IPS-11a (cell line): ENCODE measurements around the gene ARL8A.
"Not testable (repeated sequence)": the region's sequence is repeated elsewhere in the genome, so short reads cannot be mapped to it uniquely, and the experiment has no call there.

Experiments
- H3K4me3 ChIP-seq: one replicate; pipeline ENCODE4 v1.5.1; 2013; ENCODE audit warnings: low read depth, low read length, control low read depth

Gene ARL8A

DNA sequence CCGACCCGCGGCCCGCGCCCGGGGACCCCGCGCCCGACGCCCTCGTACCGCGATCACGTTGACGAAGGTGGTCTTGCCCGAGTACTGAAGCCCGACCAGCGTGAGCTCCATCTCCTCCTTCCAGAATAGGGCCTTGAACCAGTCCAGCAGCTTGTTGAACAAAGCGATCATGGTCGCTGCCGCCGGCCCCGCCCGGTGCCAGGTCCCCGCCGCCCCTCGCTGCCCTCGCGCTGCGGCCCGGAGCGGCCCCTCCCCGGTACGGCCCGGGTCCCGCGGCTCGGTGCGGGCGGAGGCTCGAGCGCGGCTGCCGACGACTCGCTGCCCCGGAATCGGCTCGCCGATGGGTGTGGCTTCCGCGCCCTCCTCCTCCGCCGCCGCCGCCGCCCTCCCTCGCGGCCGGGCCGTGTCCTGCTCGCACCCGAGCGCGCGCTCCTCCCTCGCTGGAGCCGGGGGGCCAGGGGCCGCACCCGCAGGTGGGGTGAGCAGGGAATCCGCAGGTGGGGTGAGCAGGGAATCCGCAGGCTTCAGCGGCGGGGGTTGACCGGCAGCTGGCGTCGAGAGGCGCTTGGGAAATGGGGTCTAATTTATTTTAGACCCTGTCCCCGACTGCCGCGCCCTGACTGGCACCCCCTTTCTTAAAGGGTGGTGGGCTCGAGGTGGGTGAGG is at the start of gene ARL8A:
ARL8A (minus strand) TSS at position 336 of the 666 bp plus-strand sequence; CDS start at position 171, 165 bp downstream.
- H3K4me3 ChIP-seq, result peak within 1 kb of the TSS; percentile 81

DNA sequence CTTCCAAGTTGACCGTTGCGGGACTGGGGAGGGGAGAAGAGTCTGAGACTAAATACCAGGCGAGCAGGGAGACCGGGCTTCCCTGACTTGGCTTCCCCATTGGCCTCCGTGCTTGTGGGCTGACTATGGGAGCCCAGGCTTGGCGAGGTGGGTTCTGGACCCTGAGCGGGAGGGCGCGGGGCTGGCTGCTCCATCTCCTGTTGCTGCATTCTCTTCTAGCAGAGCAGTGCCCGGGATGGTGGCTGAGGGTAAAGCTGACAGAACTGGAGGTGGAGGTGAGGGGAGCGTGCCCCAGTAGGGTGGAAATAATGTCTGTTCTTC is 49.8 kb upstream of the ARL8A start:
- no peak overlapping the region for H3K4me3 ChIP-seq

DNA sequence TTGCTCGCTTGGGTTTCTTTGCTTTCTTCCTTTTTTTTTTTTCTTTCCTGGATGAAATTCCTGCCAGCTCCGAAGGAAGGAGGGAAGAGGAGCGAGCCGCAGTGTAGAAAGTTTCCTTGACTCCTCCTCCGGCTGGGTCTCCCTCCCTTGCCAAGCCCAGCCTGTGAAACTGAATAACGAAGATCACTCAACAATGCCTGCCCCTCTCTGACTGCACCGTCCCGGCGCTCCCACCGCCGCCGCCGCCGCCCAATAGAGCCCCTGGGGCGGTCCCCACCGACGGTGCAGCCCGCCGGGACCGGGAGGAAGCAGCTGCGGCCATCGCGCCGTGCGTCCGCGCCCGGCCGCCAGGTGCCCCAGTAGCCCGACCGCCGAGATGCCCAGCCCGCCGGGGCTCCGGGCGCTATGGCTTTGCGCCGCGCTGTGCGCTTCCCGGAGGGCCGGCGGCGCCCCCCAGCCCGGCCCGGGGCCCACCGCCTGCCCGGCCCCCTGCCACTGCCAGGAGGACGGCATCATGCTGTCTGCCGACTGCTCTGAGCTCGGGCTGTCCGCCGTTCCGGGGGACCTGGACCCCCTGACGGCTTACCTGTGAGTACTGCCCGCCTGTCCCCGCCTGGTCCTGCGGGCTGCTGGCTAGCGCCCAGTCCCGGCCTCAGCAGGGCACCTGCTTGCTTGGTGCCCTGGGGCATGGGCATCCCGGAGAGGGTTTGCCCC is 49.2 kb upstream of the ARL8A start, which contains the start of gene LGR6:
LGR6 (plus strand) TSS at position 186 of the 714 bp plus-strand sequence; CDS start at position 377, 191 bp downstream.
- peak within 1 kb of the TSS; percentile 17 for H3K4me3 ChIP-seq

DNA sequence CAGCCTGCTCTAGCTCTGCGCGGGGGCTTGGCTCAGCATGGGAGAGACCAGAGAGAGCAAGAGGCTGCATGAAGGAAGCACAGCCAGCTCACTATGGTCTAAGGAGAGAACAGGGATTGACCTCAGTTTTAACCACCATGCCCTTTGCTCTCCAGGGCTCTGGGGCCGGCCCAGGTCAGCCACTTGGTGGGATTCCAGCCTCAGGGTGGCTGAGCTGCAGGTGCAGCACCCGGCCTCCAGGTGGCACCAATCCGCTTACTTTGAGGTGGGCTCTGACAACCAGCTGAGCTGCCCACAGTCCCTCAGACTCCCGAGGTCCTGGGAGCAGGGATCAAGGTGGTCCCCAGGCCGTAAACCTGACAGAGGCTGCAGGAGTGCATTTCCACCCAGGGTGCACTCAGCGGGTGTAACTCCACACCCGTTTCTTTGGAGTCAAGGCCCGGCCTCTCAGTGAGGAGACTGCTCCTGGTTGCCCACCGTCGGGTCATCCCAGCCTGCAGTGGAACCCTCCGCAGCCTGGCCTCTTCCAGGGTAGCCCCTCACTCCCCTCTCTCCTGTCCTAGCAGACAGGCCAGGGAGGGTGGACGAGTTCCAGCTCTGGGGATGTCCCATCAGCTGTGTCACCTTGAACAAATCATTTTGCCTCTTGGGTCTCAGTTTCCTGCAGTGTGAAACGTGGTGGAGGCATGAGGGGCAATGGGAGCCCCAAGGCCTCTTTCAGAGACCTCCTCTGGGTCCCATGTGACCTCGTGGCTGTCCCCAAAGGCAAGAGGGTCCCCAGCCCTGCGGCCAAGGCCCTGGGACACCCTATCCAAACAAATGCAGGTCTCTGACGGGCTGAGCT is 48.5 kb upstream of the ARL8A start:
- peak overlapping the region; percentile 17 for H3K4me3 ChIP-seq

DNA sequence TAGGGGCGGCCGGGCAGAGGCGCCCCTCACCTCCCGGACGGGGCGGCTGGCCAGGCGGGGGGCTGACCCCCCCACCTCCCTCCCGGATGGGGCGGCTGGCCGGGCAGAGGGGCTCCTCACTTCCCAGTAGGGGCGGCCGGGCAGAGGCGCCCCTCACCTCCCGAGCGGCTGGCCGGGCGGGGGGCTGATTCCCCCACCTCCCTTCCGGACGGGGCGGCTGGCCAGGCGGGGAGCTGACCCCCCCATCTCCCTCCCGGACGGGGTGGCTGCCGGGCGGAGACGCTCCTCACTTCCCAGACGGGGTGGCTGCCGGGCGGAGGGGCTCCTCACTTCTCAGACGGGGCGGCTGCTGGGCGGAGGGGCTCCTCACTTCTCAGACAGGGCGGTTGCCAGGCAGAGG is 46.9 kb upstream of the ARL8A start:
- H3K4me3 ChIP-seq, result not testable (repeated sequence)

DNA sequence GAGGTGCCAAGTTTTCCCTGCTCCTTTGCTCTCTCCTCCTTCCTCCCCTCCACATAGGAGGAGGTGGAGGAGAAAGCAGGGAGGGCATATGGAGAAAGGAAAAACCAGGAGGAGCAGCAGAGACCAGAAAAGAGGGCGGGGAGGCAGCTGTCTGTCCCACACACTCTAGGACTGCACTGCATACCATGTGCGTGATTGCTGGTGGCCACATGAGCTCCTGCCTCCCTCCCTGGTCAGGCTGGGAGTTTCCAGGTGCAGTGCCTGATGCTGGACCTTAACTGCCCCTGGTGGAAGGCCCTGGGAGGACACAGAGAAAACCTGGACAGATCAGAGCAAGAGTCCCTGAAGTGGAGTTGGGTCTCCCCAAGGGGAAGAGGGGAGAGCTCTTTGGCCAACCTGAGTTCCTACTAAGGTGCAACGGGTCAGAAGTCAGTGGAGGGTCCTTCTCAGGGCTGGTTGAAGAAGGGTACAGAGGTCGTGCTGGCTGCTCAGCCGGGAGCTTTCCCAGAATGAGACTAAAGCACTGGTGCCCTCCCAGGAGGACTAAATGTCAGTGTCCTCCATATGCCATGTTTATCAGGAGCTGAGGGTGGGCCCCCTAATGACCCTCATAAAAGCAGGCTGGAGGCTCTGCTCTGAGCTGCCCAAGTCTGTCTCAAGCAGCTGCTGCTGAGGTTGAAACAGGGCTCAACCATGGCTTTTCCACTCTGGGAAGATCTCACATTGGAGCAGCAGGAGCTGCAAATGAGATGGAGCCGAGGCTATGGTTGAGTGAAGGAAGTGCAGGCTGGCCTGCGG is 45.6 kb upstream of the ARL8A start:
- H3K4me3 ChIP-seq, result no peak overlapping the region

DNA sequence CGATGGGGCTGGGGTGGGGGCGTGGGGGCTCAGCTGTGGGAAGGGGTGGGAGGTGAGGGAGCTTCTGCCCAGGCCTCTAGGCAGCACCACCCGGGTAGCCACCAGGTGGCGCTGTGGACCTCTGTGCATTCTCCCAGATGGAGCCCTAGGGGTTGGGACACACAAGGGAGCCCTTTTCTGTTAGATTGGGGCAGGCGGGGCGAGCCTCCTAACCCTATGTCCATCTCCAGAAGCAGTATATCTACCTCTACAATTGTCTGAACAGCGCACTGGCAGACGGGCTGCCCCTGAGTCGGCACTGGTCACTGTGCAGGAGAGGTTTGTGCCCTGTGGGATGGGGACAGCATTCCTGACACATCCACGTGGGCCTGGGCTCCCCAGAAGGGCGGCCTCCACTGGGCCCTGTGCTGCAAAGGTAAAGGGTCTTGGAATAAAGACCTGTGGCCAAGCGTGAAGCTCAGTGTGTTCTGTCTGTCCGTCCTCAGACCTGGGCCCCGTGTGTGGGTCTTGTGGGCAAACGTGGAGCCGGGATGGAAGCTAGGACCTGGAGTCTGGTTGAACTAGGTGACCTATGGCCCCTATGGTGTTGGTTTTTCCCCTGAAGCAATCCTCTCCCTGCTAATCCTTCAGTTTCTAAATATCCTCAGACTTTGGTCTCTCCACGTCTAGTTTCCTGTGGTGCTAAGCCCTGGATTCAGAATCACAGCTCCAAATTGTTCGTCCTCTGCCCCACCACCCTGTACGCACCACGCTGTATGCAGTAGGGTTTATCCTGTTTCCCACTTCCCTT is 44.7 kb upstream of the ARL8A start:
- no peak overlapping the region for H3K4me3 ChIP-seq

DNA sequence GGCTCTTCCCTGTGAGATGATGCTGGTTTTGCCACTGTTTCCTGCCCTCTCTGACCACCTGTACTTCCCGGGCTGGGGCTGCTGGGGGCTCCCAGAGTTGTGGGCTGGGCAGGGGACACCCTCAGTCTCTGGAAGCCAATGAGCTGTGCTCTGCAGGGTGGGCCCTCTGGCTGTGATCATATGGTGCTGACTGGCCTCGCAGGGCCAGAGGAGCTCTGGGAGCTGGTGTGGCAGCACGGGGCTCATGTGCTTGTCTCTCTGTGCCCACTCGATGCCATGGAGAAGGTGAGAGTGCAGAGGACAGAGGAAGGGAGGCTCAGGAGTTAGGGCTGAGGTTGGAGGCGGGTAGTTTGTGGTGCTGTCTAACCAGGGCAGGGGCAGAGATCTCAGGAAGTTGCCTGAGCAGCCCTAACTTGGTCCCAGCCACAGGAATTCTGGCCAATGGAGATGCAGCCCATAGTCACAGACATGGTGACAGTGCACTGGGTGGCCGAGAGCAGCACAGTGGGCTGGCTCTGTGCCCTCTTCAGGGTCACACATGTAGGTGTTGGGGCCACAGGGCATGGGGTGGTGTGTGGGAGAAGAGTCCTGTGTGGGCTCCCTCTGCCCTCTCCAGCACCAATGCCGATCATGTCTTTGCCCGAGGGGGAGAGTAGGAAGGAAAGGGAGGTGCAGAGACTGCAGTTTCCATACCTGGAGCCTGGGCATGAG is 43.3 kb upstream of the ARL8A start:
- H3K4me3 ChIP-seq, result no peak overlapping the region

DNA sequence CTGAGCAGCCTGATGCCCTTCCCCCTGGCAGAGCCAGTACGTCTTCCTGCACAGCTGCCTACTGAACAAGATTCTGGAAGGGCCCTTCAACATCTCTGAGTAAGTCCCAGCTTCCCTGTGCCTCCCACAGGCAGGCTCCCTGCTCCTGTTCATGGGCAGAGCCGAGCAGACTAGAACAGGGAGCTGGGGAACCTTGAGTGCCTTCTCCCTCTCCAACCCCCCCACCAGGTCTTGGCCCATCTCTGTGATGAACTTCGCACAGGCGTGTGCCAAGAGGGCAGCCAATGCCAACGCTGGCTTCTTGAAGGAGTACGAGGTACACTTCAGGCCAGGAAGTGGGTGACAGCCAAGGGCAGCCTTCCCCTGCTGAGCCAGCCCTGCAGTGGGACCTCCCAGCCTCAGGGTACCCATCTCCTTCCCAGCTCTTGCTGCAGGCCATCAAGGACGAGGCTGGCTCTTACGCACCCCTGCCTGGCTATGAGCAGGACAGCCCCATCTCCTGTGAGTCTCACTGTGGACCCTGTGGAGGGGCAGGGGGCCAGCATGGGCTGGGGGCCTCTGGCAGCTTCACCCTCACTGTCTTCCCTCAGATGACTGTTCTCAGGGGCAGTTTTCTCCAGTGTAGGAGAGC is 42.6 kb upstream of the ARL8A start:
- H3K4me3 ChIP-seq, result no peak overlapping the region

DNA sequence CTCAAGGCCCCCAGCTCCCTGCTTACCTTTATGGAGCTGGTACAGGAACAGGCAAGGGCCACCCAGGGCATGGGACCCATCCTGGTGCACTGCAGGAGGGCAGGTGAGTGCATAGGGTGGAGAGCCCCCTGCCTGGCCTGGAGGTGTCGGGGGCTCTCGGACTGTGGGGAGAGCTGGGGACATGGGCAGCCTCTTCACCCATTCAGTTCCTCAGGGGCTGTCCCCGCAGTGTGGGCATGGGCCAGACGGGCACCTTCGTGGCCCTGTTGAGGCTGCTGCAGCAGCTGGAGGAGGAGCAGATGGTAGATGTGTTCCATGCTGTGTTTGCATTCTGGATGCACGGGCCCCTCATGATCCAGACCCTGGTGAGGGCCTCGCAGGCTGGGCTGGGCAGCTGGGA is 41.8 kb upstream of the ARL8A start:
- no peak overlapping the region for H3K4me3 ChIP-seq

DNA sequence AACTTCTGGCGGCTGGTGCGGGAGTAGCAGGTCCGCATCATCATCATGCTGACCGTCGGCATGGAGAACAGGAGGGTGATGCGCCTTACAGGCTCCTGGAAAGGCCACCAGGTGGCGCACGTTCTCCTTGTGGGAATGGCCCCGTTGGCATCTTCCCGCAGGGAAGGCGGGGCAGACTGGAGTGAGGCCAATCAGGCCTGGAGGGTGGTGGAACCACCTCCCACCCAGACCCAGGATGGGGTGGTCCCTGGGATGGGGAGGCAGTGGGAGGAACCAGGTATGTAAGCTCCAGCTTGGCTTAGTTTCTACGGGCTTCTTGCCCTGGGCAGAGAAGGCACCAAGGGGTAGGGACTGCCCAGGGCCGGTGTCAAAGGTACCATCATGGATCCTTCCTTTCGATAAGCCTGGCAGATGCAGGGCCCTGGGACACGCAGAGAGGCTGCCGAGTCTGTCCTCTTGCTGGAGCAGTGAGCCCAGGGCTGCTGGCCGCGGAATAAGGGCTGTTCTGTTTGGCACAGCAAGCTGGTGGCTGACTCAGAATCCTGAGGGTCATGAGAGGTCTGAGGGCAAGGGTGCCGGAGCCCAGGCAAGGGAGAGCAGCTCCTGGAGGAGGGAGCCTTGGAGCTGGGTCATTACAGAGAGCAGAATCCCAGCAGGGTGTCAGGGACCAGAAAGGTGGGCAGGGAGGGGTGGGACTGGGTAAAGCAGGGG is 40.4 kb upstream of the ARL8A start:
- no peak overlapping the region for H3K4me3 ChIP-seq

DNA sequence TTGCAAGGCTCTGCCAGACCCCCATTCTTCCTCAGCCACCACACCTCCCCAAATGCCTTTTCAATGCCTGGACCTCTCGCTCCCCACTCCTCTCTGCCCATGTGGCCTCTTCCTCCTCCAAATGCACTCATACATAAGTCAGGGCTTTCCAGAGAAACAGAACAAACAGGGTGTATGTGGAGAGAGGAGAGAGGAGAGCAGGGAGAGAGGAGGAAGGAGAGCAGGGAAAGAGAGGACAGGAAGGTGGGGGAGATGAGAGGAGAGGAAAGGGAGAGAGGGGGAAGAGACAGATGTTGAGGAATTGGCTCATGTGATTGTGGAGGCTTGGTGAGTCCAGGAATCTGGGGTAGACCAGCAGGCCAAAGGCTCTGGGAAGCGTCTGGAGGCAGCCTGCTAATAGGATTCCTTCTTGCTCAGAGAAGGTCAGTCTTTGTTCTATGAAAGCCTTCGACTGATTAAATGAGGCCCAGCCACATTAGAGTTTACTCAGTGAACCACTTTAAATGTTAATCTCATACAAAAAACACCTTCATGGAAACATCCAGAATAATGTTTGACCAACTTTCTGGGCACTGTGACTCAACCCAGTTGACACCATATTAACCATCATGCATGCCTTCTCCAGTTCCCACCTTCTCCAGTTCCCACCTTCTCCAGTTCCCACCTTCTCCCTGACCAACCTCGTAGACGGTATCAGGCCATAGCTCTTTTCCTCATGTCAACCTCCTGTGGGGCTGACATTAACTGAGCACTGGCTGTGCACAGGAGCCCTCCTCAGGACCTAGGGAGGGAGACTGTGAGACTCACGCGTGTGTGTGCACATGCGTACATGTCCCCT is 37.7 kb upstream of the ARL8A start:
- H3K4me3 ChIP-seq, result no peak overlapping the region

DNA sequence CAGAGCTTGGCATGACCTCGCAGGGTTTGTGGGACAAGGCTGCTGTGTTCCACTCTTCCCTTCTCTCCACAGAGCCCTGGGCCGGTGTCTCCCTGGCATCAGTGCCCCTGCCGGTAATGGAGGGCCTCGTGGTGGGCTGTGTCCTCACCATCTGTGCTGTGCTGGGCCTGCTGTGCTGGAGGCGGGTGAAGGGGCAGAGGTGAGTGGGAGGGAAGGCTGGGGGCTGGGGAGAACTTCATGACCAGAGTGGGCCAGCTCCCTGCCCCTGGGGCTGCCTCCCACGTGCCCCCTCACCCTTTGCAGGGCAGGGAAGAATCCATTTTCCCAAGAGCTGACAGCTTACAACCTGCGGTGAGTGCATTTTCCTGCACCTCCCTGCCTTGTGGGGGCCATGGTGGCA is 37.0 kb upstream of the ARL8A start:
- H3K4me3 ChIP-seq, result no peak overlapping the region

DNA sequence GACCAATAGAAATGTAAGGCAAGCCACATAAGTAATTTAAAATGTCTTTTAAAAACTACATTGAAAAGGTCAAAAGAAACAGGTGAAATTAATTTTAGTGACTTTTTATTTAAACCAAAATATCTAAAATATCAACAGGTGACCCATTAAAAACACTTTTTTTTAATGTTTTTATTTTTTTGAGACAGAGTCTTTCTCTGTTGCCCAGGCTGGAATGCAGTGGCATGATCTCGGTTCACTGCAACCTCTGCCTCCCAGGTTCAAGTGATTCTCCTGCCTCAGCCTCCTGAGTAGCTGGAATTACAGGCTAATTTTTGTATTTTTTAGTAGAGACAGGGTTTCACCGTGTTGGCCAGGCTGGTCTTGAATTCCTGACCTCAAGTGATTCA is 36.2 kb upstream of the ARL8A start:
- not testable (repeated sequence) for H3K4me3 ChIP-seq

DNA sequence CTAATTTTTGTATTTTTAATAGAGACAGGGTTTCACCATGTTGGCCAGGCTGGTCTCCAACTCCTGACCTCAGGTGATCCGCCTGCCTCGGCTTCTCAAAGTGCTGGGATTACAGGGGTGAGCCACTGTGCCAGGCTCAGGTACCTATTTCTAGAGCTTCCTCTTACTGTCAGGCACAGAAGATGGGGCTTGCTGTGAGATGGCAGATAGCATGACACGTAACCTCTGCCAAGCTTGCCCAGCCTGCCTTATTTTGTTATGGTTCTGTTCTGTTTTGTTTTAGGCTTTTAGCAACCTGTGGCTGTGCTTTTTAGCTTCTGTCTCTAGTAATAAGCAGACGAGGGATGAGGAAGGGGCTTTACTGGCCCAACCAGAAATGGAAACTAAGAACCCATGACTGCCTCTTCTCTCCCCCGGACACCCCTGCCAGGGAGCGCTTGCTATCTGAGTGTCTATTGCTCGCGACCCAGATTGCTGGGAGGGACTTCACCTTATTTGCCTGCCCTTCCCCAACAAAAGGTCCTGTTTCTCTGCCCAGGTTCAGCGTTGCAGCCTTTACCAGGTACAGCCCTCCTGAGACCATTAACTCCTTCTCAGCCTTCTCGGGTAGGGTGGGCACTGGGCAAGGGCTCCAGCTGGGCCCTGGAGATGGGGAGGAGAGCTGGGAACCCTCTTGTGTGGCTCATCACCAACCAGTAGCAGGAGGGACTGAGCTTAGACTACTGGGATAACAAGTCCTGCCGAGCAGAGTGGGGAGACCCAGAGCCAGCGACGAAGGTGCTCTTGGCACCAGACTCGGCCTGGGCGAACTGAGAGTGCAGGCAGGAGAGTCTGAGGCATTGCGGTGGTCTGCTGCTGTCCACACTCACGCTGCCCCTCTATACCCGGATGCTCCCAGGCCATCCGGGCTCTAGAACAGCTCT is 35.6 kb upstream of the ARL8A start:
- H3K4me3 ChIP-seq, result no peak overlapping the region
